Fibroblast of skin of back (primary cell): ENCODE measurements around the gene ITGA8.
A peak's percentile ranks its signal among the peaks of the same experiment; 100 is the strongest.
"Not testable (repeated sequence)": the region's sequence is repeated elsewhere in the genome, so short reads cannot be mapped to it uniquely, and the experiment has no call there.

Source experiments
- DNase-seq: peaks from one replicate; pipeline ENCODE4 v3.0.0-alpha.2; 2013

The ITGA8 gene

DNA sequence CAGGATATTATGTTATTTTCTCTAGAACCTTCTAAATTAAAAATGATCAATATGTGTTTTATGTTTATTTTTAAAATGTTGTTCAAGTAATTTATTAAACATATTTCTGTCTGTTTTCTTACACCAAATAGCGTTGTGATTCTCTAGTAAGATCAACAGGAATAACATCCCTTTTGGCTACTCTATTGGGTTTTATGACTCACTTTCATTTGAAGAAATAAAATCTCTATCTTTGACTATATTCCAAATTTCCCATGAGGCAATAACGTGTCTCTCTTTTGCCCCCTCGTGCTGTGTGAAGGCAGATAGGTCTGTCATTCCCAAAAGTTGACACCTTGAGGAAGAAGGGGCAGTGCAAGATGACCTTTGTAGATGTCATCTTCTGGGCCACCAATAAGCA, 40.9 kb downstream of the ITGA8 start:
- no peak for DNase-seq

DNA sequence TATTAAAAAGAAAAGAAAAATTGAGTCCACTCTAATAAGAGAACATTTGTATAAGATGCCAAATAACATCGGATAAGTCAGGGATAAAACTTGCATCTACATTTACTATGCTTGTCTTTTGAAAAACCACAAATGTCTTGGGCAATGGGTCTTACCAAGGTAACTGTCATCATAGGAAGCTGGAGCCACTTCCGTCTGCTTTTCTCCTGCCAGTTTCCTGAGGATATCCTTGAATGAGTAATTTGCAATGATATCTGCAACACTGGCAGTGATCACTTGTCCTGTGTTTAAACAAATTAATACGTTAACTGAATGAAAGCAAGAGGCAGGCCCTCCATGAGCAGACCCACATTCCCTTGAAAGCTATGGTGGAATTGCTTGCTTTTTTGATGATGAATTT, 47.3 kb downstream of the ITGA8 start:
- no peak for DNase-seq

DNA sequence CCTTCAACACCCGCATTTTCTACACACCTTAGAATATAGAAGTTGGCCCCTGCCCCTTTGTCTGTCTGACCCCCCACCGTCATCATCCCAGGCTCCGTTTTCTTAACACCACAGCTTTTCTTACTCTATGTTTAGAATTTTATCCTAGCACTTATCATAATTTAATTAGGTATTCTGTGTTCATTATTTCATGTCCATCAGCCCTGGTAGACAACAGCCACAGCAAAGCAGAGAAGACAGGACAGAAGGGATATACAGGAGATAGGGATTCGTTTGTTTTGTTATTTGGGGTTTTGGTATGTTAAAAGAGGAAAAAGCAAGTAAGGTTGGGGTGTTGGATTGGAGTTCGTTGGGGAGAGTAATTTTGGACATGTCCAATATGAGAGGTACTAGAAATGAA, 48.8 kb downstream of the ITGA8 start:
- no peak for DNase-seq

DNA sequence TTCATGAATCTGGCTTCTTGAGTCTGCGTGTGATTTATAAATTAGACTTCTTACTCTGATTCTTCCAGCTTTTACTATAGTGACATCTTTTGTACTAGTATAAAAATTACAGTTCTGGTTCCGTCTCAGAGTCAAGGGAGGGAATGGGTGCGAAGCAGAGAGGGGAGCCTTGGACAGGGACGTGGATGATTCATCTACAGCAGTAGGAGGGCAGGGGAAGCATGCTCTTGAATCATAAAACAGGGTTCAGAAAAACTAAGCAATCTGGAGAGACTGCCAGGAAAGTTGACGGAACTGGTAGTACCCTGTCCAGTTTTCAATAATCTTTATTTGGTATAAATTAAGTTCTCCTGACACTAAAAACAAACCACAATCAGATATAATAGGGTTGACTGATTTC, 58.1 kb downstream of the ITGA8 start:
- DNase-seq, result peak; percentile 6

DNA sequence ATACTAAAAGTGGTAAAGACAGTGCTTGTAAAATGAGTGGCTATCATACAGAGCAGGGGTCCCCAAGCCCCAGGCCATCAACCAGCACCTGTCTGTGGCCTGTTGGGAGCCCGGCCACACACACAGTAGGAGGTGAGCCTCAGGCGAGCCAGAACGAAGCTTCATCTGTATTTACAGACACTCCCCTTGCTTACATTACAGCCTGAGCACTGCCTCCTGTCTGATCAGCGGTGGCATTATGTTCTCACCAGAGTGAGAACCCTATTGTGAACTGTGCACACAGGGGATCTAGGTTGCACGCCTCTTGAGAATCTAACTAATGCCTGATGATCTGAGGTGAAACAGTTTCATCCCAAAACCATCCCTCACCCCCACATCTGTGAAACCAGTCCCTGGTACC, 58.7 kb downstream of the ITGA8 start:
- no peak for DNase-seq

DNA sequence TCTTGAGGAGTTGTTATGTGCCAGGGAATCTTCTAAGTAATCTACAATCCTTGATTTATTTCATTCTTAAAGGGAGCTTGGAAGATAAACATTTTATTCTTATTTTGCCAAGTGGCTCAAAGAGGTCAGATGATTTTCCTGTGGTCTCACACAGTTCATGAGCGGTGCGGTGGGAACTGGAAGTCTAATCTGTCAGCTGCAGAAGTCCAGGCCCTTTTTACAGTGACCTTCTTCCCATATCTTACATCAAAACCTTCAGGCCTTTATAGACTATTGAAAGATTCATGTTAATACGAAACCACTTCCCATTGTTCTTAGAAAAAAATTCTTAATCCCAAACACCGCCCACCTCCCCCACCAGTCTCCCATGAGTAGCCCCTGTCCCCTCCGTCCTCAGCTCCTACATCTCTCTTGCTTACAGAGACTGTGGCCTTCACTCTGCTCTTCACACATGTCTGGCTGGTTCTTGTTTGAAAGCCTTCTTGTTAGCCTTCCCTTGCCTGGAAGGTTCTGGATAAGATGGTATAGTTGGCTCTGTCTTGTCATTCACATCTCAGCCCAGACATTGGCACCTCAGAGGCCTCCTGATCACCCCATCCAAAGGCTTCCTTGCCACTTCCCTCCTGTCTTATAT, 61.5 kb downstream of the ITGA8 start:
- DNase-seq, result no peak

DNA sequence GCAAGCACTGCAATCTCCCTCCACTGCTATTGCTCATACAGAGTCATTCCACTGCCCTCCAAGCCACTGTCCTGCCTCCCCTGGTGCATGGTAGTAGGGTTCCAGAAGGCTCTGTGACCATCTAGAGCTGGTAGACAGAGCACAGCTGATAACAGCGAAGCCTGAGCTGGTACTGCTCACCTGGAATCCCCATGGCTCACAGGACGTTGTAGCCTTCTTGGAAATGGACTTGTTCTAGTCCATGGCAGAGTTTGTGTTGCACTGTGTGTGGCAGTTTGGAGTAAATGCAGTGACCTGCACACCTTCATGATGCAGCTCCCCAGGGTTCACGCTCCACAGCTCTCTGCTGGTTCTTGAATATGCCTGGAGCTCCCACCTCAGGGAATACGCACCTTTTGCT, 67.0 kb downstream of the ITGA8 start:
- DNase-seq, result no peak

DNA sequence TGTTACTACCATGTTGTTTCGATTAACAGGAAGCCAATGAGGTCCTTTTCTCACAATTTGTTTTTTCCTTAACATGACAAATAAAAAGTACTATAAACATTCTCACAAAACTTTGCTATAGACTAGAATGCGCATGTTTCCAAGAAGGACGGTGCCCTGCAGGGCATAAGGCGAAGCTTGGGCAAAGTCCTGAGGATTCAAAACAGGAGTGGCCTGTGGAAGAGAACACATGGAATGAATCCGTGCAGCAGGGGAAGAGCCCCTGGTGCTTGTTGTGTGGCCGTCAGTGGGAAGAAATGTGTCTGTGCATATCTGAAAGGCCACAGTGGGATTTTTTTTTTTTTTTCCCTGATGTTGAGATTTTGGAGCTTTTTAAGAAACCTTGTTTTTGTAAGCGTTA, 67.6 kb downstream of the ITGA8 start:
- DNase-seq, result peak; percentile 18

DNA sequence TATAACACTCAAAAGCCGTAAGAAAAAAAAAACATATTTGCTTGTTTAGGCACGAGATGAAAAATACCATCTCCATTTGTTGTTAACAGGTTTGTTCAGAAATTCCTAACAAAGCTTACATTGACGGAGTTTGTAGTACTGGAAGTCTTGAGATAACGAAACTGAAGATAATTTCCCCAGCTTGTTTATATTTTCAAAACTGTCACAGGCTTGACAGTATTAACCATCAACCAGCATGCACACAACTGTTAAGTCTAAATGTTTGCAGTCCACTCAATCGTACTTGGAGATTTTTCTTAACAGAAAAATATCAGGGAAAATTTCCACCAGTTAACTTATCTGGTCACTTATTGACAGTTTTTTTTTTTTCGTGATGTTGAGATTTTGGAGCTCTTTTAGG, 68.5 kb downstream of the ITGA8 start:
- no peak for DNase-seq

DNA sequence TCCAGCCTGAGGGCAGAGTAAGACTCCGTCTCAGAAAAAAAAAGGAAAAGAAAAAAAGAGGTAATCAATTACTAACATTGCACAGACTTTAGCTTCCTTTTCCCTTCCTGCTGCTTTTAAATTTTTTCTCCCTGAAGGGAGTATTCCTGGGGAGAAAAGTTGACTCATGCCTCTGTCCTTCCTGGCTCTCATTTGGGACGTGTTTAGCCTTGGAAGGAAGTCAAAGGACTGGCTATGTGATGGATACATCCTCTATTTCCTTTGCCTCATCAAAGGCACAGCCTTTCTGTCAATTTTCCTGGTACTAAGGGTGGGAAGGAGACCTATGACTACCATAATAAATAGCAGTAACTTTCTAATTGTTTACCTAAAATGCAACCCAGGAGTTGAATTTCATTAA, 77.6 kb downstream of the ITGA8 start:
- peak; percentile 72 for DNase-seq

DNA sequence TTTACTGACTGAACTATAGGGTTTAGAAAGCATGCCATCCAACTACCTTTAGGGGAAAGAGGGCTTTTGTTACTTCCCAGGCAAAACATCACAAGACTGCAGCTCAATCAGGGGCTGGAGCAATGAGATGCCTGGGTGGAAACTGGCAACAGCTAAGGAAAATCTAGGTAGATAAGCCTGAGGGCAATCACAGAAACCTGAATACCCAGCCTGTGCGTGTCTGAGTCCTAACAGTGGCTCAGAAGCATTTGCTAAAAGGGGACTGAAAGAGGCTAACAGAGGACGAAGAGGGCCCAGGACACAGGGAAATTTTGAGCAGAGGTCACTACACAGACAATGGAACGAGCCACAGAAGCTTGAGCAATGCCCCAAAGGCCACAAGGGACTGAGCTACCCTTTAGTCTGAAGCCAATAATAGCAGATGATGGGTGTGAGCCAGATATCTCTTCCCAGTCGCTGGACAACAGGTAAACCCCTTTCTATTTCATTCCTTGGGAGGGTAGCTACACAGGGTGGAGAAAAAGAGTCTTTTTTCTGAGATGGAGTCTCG, 79.1 kb downstream of the ITGA8 start:
- no peak for DNase-seq

DNA sequence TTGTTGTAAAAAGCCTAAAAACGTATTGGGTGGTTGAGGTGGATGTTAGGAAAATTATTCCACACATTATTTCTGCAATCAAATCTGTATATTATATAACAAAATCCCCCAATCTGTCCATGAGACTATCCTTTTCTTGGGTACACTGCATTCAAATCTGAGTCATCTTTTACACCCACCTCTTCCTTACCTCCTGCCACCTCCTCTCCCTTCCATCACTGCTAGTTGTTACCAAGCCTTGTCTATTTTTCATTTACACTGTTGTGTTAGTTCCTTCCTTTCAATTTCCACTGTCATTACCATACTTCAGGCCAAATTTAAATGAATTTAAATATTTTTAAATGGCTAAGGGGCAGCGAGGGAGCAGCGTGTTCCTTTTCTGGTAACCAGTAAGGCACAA, 83.3 kb downstream of the ITGA8 start:
- DNase-seq, result no peak

DNA sequence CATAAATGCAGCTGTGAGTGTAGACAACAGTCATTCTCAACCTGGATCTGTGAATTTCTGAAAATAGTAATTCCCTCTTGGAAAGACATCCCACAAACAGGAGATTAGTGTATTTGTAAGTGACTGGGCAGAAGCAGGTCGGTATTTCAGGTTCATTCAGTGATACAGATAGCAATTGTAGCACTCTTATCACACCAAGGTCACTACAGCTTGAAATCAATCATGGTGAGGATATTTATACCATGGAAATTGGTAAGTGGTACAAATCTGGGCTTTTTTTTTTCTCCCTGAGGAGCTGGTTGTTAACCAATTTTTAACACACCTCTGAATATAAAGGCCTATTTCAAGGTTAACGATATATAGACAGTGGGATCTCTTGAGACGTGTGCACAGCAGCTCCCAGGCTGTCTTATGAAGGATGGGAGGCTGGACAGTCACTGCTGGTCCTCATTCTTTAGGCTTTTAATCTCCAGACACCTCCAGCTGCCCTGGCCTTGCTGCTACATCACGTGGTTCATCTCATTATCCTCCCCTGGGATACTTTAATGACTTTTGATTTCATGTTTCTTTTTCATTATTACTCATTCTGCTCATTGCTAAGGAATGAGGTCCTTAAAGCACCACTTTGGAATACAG, 87.1 kb downstream of the ITGA8 start:
- DNase-seq, result peak; percentile 18

DNA sequence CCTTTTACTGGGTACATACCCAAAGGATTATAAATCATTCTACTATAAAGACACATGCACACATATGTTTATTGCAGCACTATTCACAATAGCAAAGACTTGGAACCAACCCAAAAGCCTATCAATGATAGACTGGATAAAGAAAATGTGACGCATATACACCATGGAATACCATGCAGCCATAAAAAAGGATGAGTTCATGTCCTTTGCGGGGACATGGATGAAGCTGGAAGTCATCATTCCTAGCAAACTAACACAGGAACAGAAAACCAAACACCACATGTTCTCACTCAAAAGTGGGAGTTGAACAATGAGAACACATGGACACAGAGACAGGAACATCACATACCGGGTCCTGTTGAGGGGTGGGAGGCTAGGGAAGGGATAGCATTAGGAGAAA, 88.5 kb downstream of the ITGA8 start:
- DNase-seq, result not testable (repeated sequence)

DNA sequence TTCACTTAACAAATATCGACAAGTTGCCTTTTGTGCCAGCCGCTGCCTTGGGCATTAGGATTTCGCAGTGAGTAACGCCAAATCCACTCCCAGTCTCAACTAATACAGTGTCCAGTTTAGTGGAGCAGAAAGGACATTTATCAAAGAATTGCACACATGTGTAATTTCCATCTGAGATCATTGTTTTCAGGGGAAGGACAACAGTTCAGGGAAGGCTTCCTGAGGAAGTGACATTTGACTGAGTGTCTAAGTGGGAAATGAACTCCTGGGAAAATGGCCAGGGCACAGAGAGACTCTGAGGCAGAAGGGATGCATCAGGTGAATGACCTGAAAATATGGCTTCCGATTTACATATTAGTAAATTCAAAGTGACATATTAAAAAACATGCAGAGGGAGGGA, 89.4 kb downstream of the ITGA8 start:
- DNase-seq, result no peak

DNA sequence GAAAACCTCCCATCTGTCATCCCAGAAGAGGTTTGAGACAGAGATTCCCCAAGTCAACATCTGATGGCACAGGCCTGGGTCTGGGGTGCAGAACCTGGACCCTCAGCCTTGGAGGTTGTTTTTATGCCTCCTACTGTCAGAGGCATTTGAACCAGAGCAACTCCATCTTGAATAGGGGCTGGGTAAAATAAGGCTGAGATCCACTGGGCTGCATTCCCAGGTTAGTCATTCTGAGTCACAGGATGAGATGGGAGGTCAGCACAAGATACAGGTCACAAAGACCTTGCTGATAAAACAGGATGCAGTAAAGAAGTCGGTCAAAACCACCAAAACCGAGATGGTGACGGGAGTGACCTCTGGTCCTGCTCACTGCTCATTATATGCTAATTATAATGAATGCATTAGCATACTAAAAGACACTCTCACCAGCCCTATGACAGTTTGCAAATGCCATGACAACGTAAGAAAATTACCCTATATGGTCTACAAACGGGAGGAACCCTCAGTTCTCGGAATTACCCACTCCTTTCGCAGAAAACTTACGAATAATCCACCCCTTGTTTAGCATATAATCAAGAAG, 92.0 kb downstream of the ITGA8 start:
- DNase-seq, result no peak

DNA sequence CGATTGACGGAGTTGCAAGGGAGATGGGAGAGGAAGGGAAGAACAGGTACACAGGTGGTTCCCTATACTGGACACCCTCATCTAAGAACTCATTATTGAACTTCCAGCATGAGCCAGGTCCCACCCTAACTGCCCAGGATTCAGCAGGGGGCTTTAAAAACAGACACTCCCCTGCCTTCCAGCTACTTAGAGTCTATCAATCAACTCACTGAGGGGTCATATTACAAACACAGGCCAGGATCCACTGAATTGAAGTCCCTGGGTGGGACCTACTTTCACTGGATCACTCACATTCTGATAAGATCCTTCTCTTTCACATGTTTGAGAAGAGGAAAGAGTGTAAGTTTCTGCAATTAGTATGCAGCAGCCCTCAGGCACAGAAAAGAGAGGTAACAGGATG, 92.8 kb downstream of the ITGA8 start:
- no peak for DNase-seq

DNA sequence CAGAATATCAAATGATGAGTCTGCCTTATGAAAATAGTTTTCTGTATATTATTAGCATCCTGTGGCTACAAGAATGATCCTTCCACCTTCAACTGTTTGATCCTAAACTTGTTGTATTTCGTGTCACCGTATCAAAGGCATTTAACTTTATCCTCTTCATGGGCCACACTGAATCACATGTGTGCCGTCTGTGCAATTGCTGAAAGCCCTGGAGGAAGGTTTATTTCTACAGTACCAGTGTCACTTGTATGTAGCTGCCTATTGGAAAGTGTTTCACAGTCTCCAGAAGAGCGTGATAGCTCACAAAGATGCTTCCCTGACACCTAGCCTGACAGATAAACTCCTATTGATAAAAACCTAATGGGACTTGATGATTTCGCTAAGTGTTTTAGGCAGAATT, 94.5 kb downstream of the ITGA8 start:
- DNase-seq, result no peak

DNA sequence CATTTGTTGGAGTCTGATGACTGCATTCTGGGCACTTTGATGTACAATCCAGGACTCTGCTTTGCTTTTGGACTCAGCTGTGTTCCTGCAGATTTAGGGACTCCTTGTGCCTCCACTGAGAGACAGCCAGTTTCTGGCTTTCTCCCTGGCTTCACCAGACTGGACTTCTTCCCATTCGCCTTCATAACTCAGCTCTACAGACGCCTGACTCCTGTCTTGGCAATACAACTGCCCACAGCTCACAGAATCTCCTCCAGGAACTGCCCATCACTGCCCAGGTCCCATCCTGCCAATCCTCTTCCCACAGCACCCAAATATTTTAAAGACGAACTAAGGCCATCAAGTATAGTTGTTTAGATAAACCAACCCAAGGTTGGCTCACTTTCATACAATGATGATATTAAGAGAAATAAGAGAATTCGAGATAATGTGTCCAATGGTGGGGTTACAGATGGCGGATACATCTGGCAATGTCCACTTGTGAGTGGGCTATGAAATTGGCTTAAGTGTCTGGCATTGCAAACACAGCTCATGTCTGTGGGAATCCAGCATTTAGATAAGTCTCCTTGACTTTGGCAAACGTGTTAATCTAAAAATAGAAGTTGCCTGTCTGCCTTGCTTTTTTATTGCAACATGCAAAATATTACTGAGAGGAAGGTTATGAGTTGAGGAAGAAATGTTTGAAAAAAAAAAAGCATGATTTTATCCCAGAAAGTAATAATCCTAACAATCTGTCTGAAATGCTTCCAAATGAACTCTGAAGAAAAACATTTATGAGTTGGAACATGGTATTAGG, 95.1 kb downstream of the ITGA8 start:
- DNase-seq, result peak; percentile 64

DNA sequence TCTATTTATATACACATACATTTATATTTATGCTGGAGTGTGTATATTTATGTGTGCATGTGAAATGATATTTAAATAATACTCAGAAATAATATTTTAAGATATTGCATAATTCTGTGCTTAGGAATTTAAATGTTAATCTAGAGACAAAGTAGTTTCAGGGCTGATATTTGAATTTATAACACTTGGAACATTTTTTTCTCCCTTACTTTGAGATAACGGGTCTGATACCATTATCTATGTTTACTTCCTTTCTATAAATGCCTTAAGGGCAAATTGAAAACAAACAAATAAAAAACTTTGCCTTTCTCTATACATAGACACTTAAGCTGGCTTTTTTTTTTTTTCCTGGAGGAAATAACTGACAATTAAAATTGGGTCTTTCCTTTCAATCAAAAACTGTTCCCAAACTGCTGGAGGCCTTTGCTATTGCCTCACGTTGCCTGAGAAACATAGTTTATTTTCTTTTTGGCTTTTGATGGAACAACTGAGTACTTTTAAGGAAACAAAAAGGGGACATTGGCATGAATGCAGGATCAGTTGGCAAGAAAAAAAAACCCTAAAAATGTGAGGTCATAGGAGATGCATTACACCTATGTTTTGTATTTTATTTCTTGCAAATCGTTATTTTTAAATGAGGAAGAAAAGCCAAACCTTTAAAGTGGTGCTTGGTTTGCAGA, 98.7 kb downstream of the ITGA8 start:
- no peak for DNase-seq

DNA sequence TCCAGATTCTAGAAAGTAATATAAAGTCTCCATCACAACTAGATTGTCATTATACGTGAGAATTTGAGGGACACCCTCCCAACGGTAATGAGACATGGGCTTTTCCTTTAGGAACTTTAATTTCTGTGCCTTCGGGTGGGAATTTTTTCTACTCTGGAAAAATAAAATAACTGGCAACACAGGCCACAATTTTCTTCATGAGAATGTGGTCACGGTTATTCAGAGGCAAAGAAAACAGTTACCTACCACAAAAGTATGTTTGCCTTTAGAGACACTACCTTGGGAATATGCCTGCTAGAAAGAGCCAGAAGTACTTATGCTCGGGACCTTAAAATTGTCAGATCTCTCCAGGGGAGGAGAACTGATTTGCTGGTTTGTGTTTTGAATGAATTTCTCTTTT, 99.4 kb downstream of the ITGA8 start:
- peak; percentile 61 for DNase-seq

DNA sequence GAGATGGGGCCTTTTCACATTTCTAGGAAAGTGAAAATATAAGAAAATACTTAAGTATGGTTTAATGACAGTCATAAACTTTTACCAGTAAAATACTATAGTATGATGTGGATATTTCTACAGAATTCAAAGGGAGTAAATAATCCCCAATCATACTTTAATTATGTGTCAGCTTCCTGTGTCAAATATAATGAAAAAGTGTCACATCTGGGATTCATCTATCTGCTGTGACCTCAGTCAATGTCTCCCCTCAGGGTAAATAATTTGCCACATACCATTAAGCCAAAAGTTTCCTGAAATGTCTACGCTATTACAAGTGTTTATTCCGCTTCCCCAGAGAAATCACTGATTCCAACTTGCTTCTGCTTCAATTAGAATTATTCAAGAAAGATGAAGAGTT, 110.5 kb downstream of the ITGA8 start:
- peak; percentile 91 for DNase-seq

DNA sequence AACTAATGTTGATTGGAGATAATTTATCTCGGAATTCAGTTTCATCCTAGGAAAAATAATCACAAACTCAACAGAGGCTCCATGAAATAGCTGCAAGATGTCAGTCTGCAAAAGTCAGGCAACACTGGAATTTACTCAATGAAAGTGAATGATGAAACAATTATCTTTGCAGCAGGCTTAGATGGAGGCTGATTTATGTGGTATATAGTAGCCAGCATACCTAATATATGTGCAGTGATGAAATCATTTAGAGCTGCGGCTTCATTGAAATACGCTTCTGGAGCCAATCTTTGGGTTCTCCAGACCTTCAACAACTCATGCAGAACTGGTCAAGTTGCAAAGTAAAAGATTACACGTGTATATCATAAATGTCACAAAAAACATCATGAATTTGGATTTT, 113.3 kb downstream of the ITGA8 start:
- no peak for DNase-seq
